HG03039 (cell line): Measurements from ENCODE around the gene TMEM18.
"Not testable (repeated sequence)": the region's sequence is repeated elsewhere in the genome, so short reads cannot be mapped to it uniquely, and the experiment has no call there.

Experiments used
- ATAC-seq: cut with Tn5 transposase; IDR thresholded peaks from one replicate; pipeline ENCODE4 v1.9.1; 2021; ENCODE audit warnings: mild to moderate bottlenecking, moderate library complexity; ENCODE audit not compliant: unreplicated experiment

Gene TMEM18

GRCh38 chr2:694174-694573 is 17.0 kb upstream of the TMEM18 start:
- no peak for ATAC-seq

- ATAC-seq = no peak
These were observed 16.4 kb upstream of the TMEM18 start for GRCh38 chr2:693606-694005.

- no peak for ATAC-seq
These were observed 15.6 kb upstream of the TMEM18 start for GRCh38 chr2:692767-693166.

GRCh38 chr2:691821-692761 is 14.9 kb upstream of the TMEM18 start:
- no peak for ATAC-seq

GRCh38 chr2:690799-691198 is 13.6 kb upstream of the TMEM18 start:
- no peak for ATAC-seq

GRCh38 chr2:689877-690510 is 12.8 kb upstream of the TMEM18 start:
- ATAC-seq = no peak

- no peak for ATAC-seq
These were observed 12.0 kb upstream of the TMEM18 start for GRCh38 chr2:689237-689636.

GRCh38 chr2:688504-689076 is 11.4 kb upstream of the TMEM18 start:
- no peak for ATAC-seq

GRCh38 chr2:685421-685820 is 8.2 kb upstream of the TMEM18 start:
- no peak for ATAC-seq

- not testable (repeated sequence) for ATAC-seq
These were observed 7.7 kb upstream of the TMEM18 start for GRCh38 chr2:684913-685312.

- no peak for ATAC-seq
These were observed 5.0 kb upstream of the TMEM18 start for GRCh38 chr2:682226-682625.

- ATAC-seq = no peak
These were observed 4.1 kb upstream of the TMEM18 start for GRCh38 chr2:681312-681711.

- ATAC-seq = no peak
These were observed 3.3 kb upstream of the TMEM18 start for GRCh38 chr2:680496-680895.

- ATAC-seq = no peak
These were observed 1.8 kb upstream of the TMEM18 start for GRCh38 chr2:678964-679363.

- ATAC-seq = no peak
These were observed 849 bp upstream of the TMEM18 start for GRCh38 chr2:677959-678550.

GRCh38 chr2:676647-677055 is 555 bp downstream of the TMEM18 start:
- peak; percentile 87 for ATAC-seq

GRCh38 chr2:675982-676646 is 1.1 kb downstream of the TMEM18 start:
- ATAC-seq = peak; percentile 11

GRCh38 chr2:675460-675859 is 1.7 kb downstream of the TMEM18 start:
- no peak for ATAC-seq

- ATAC-seq = no peak
These were observed 2.2 kb downstream of the TMEM18 start for GRCh38 chr2:675051-675450.

- ATAC-seq = no peak
These were observed 2.8 kb downstream of the TMEM18 start for GRCh38 chr2:674321-674985.
